HG02588 (cell line): Measurements from ENCODE around the gene MX2.

Experiments
- ATAC-seq: cut with Tn5 transposase; IDR thresholded peaks from one replicate; pipeline ENCODE4 v1.9.1; 2021; ENCODE audit warnings: mild to moderate bottlenecking, moderate library complexity; ENCODE audit not compliant: unreplicated experiment

The MX2 gene

DNA sequence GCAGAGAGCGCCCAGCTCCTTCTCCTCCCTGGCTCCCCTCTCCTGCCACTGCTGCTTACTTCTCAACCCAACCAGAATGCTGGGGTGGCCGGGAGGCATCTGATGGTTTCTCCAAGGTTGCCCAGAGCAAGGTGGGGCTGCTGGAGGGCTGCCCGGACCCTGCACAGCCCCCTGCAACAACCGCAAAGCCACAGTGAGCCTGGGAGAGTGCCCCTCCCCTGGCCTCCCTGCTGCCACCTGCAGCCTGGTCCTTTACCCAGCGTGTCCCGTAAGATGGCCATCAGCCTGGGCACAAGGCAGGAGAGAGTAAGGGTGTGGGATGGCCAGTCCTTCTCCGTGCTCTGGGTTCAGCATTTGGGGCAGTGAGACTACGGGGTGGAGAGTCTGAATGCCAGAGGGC lies 17.0 kb downstream of the MX2 start:
- ATAC-seq = no peak

- no peak for ATAC-seq
These were observed 18.1 kb downstream of the MX2 start for GRCh38 chr21:41379901-41380300.

DNA sequence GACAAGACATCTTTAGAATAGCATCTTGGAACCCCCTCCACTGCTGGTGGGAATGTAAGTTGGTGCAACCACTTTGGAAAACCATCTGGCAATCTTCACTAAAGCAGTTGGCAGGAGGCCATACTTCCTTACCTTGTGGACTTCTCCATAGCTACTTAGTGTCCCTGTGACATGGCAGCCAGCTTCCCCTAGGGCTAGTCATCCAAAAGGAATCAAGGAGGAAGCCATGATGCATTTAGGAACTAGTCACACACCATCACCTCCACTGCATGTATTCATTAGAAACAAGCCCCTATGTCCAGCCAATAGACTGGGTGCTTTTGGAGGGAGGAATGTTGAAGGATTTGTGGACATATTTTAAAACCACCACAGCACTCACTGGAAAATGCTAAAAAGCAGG lies 19.9 kb downstream of the MX2 start:
- ATAC-seq = no peak

DNA sequence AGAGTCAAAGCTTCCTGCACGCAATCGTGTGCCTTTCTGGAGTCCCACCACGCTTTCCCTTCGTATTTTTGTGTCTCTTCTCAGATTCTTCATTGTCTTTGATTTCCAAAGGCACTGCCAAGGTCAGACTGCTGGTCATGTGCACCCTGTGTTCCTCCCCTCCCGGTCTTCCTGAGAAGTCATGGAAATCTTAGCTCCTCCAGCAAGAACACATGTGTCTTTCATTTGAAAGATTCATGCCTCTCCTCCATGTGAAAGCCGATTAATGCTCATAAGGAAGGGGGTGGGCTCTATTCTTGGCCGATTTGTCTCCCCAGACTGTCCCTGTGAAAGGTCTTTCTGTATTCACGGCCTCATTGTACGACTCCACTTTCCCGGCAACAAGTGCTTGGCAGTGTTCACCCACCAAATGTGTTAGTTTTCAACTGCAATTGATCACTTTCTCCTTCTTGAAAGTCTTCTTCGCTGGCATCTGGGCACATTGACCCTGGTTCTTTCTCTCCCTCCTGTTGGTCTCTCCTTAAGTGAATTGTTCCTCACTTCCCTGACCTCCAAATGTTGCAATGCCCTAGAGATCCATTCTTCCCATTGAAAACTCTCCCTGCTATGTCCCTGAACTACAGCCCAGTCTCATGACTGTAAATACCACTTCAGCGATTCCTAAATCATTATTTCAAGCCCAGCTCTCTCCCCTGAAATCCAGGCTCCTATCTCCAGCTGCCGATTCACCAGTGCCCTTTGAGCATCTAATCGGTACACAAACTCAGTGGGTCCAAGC lies 25.4 kb downstream of the MX2 start:
- no peak for ATAC-seq

- ATAC-seq = no peak
These were observed 26.0 kb downstream of the MX2 start for GRCh38 chr21:41387824-41388223.

GRCh38 chr21:41388259-41388658 lies 26.4 kb downstream of the MX2 start:
- no peak for ATAC-seq

- ATAC-seq = no peak
These were observed 28.3 kb downstream of the MX2 start for GRCh38 chr21:41390043-41390639.

GRCh38 chr21:41393876-41394465 lies 32.1 kb downstream of the MX2 start:
- ATAC-seq = no peak

DNA sequence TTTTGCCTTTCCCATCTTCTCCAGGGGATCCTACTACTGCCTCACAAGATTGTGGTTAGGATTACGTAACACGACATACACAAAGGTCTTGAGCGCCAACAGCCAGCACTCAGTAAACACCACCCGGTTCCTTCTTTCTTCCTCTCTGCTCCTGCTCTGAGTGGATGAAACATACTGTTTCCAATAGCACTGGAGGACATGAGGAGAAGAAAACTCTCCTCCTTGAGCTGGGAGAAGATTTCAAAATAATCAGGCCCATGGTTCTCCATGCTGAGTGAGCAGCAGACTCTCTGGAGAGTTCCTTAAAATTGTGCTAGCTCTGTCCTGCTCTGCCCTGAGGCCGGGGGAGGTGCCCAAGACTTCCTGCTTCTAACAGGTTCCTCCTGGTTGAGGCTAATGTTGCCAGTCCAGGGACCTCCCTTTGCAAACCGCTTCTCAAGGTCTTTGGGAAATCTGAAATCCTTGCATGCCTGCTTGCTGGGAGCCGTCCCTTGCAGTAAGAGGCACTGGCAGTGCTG lies 34.8 kb downstream of the MX2 start:
- no peak for ATAC-seq

DNA sequence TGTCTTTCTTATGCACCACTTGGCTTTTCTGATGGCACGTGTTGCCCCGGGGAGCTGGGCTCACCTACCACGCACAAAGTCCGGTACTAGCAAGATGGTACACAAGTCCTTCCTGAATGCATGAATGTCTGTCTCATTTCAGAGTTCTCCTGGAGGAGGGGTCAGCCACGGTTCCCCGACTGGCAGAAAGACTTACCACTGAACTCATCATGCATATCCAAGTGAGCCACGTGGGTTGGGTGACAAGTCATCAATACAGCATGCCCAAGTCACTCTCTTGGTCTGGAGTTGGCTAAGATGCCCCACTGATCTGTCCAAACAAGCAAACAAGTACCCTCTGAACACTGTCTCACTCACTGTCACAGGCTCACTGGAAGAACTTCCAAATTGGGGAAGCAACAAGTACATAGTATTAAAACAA lies 35.7 kb downstream of the MX2 start:
- ATAC-seq = no peak

DNA sequence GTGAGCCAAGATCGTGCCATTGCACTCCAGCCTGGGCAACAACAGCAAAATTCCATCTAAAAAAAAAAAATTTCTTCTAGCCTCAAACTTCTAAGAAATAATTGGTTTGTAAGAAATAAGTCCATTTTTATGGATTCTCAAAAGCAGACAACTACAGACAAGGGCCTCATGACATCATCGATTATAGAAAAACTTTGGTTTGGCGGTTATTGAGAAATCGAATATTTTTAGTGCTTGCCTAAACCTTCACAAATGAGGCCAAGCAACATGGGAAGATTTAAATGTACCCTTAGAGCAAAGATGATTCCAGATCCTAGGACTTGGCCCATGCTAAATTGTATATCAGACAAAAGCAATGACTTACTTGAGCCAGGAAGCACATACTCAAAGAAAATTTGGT lies 36.4 kb downstream of the MX2 start:
- no peak for ATAC-seq

GRCh38 chr21:41398831-41399230 lies 37.0 kb downstream of the MX2 start:
- ATAC-seq = no peak

GRCh38 chr21:41399246-41399800 lies 37.5 kb downstream of the MX2 start:
- ATAC-seq = no peak

DNA sequence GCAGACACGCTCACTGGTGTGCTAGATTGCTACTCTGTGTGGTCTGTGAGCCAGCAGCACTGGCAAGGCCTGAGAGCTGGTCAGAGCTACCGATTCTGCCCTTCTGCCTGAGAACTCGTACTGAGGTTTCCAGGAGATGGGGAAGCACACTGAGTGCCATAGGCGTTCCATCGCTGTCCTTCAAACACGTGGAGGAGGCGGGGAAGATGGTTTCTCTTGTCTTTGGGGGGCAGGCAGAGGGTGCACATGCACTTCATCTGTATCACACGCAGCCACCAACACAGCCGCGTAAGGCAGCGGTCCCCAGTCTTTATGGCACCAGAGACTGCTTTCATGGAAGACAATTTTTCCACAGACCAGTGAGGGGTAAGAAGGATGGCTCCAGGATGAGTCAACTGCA lies 40.4 kb downstream of the MX2 start:
- no peak for ATAC-seq

DNA sequence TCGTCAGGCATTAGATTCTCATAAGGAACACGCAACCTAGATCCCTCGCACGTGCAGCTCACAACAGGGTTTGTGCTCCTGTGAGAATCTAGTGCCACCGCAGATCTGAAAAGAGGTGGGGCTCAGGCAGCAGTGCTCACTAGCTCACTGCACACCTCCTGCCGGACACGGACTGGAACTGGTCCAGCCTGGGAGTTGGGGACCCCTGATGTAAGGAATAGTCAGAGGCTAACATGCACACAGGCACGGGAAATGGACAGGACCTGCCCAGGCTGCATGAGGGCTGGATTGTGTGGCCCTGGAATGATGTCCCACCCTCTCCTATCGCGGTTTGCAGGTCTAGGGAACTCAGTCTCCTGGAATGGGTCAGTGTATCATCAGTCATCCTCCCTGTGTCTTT lies 41.0 kb downstream of the MX2 start:
- ATAC-seq = no peak

DNA sequence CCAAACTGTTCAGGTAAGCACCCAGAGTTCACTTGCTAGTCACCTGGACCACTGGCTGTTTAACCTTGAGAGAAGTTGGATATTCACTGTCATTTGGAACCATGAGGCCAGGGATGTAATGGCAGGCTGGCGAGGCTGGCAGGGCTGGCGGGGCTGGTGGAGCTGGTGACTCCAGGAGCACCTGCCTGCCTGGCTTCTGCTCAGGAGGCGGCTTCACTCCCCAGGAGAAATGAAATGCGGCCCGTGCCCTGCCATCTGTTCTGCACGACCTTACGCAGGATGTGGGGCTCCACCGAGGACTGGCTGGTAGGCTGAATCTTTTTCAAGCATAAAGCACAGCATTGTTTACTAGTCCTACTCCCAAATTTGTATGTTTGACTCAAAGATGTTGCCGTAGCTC lies 41.5 kb downstream of the MX2 start:
- ATAC-seq = no peak

- no peak for ATAC-seq
These were observed 42.1 kb downstream of the MX2 start for GRCh38 chr21:41403966-41404365.

DNA sequence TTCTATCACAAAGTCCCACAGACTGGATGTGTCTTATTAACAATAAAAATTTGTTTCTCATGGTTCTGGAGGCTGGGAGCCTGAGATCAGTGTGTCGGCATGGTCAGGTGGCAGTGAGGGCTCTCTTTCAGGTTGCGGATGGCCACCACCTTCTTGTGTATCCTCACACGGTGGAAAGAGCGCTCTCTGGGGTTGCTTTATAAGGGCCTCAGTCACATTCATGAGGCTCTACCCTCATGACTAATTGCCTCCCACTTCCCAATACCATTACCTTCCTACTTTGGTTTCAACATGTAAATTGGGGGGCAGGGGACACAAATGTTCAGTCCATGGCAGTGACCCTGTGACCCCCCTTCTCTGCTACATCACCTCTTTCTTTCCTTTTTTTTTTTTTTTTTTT lies 43.5 kb downstream of the MX2 start:
- ATAC-seq = no peak

DNA sequence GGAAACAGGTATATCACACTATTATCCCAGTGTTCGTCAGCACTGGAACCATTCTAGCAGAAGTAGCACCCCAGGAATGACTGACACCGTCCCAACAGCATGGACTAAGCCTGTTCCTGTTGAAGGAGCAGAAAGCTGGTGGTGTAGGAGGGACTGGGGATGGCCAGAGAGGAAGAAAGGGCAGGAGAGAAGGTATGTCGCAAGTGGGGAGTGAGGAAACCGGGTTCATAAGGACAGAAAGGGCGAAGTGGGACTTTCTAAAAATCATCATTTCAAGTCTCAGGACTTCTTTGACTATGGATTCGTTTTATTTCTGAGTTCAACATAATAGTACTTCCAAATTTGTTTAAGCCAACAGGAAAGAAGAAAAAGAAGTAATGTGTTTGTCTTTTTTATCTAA lies 44.5 kb downstream of the MX2 start:
- ATAC-seq = no peak

DNA sequence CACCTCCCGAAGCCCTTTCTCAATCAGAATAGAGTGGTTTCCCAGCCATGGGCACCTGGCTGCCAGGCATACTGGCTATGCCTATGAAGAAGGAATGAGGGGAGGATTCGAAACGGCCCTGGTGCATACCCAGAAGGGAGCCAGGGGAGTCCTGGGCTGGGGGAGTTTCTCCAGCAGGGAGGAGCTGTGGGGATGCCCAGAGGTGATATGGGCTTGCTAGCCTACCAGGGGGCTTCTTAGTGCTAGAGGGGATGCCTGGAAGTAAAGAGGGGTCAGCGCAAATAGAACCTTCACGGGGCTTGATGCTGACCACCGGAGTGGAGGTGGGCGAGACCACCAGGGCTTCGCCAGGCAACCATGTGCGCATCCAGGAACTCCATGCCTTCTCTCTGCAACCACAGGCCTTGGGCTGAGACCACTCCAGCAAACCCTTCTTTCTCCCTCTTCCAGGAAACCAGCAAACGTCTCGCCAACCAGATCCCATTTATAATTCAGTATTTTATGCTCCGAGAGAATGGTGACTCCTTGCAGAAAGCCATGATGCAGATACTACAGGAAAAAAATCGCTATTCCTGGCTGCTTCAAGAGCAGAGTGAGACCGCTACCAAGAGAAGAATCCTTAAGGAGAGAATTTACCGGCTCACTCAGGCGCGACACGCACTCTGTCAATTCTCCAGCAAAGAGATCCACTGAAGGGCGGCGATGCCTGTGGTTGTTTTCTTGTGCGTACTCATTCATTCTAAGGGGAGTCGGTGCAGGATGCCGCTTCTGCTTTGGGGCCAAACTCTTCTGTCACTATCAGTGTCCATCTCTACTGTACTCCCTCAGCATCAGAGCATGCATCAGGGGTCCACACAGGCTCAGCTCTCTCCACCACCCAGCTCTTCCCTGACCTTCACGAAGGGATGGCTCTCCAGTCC lies 46.0 kb downstream of the MX2 start:
- ATAC-seq = no peak

DNA sequence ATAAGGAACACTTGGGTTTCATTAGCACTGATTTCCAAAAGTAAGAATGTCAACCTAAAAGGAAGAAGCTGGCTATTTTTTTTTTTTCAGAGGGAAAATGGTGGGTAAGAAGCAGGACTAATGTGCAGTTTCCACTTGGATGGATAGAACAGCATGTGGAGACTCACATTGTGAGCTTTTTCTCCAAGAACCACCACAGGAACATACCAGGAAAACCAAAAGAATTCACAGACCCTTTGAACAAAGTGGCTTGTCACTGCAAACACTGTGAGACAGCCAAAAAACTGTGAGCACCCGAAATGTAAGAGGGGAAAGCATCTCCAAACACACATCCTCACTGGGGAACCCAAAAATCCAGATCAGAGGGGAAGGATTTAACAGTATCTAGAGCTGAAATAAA lies 48.5 kb downstream of the MX2 start:
- no peak for ATAC-seq
